OCI-LY7 (cell line): Measurements from ENCODE around the gene INPP5A.

Experiments
- EZH2phosphoT487 ChIP-seq: fragments of 200-600 bp; sonication (generic); IDR thresholded peaks from 2 replicates; pipeline ENCODE4 v1.6.1; 2018; ENCODE audit warnings: low read depth, borderline replicate concordance, mild to moderate bottlenecking, mixed run types, antibody characterized with exemption, low read length, moderate library complexity, mixed read lengths
- TF ChIP-seq, protein P1 (sequence below): fragments of 200-600 bp; sonication (generic); conservative IDR thresholded peaks from 2 replicates; pipeline ENCODE4 v1.5.1; 2014; ENCODE audit warnings: mild to moderate bottlenecking, antibody characterized with exemption, low read length, moderate library complexity, mixed read lengths

DNA sequence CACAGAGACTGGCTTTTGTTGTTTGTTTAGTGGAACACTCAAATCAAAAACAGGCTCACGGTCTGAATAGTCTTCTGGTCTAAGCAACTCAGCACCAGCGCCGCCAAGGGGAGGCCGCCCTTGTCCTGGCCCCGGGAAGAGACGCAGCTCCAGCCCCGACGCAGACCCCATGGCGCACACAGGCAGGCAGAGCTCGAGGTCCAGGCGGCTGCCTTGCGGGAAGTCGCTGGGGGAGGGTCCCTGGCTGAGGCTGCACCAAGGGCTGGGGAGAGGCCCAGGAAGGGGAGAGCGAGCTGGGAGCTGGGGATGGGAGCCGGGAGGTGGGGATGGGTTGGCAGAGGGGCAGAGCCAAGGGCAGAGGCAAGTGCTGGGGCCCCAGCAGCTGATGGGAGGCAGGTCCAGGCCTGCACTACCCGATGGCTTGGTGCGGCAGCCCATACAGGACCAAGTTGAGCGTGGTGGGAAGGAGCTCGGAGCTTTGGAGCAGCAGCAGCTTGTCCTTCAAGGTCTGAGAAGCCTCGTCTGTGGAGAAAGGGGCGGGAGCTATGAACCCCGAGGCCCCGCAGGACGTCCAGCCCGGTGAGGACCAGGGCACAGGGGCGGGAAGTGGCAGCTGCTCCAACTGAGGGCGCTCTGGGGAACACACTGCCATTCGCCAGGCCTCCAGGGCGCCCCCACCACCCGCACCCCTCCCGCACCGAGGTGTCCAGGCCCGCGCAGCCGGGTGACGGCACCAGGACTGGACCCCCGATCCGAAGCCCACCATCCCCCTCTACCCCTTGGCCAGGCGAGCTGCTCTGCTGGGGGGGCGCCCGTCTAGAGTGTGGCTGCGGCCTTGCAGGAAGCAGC is 271.0 kb downstream of the INPP5A start:
- no peak for TF ChIP-seq EZH2phosphoT487
- TF ChIP-seq, protein P1, sequence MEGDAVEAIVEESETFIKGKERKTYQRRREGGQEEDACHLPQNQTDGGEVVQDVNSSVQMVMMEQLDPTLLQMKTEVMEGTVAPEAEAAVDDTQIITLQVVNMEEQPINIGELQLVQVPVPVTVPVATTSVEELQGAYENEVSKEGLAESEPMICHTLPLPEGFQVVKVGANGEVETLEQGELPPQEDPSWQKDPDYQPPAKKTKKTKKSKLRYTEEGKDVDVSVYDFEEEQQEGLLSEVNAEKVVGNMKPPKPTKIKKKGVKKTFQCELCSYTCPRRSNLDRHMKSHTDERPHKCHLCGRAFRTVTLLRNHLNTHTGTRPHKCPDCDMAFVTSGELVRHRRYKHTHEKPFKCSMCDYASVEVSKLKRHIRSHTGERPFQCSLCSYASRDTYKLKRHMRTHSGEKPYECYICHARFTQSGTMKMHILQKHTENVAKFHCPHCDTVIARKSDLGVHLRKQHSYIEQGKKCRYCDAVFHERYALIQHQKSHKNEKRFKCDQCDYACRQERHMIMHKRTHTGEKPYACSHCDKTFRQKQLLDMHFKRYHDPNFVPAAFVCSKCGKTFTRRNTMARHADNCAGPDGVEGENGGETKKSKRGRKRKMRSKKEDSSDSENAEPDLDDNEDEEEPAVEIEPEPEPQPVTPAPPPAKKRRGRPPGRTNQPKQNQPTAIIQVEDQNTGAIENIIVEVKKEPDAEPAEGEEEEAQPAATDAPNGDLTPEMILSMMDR: no peak
